GM21447 (cell line): ENCODE data around the gene CLASP1.

Experiments used
- ATAC-seq: cut with Tn5 transposase; IDR thresholded peaks from one replicate; pipeline ENCODE4 v1.9.1; 2021; ENCODE audit not compliant: unreplicated experiment

CLASP1 gene

GRCh38 chr2:121506621-121507020, 142.6 kb downstream of the CLASP1 start:
- ATAC-seq, result no peak

GRCh38 chr2:121505986-121506586, 143.2 kb downstream of the CLASP1 start:
- no peak for ATAC-seq

GRCh38 chr2:121505005-121505404, 144.3 kb downstream of the CLASP1 start:
- ATAC-seq, result no peak

- ATAC-seq, result no peak
Observed at GRCh38 chr2:121504316-121504715, 144.9 kb downstream of the CLASP1 start.

GRCh38 chr2:121502781-121503180, 146.5 kb downstream of the CLASP1 start:
- ATAC-seq, result no peak

- no peak for ATAC-seq
Observed at GRCh38 chr2:121502246-121502645, 147.0 kb downstream of the CLASP1 start.

GRCh38 chr2:121501554-121501953, 147.7 kb downstream of the CLASP1 start:
- no peak for ATAC-seq

- no peak for ATAC-seq
Observed at GRCh38 chr2:121501031-121501430, 148.2 kb downstream of the CLASP1 start.

- no peak for ATAC-seq
Observed at GRCh38 chr2:121498731-121499130, 150.5 kb downstream of the CLASP1 start.

GRCh38 chr2:121492409-121492808, 156.9 kb downstream of the CLASP1 start:
- no peak for ATAC-seq

GRCh38 chr2:121491518-121491917, 157.7 kb downstream of the CLASP1 start:
- ATAC-seq, result no peak

- ATAC-seq, result no peak
Observed at GRCh38 chr2:121490584-121491133, 158.6 kb downstream of the CLASP1 start.

- ATAC-seq, result no peak
Observed at GRCh38 chr2:121489911-121490583, 159.2 kb downstream of the CLASP1 start.

GRCh38 chr2:121489284-121489683, 160.0 kb downstream of the CLASP1 start:
- ATAC-seq, result no peak

GRCh38 chr2:121486191-121486790, 163.0 kb downstream of the CLASP1 start:
- ATAC-seq, result no peak

GRCh38 chr2:121485039-121485438, 164.2 kb downstream of the CLASP1 start:
- no peak for ATAC-seq

GRCh38 chr2:121483846-121484245, 165.4 kb downstream of the CLASP1 start:
- no peak for ATAC-seq

- ATAC-seq, result no peak
Observed at GRCh38 chr2:121483021-121483420, 166.2 kb downstream of the CLASP1 start.

- no peak for ATAC-seq
Observed at GRCh38 chr2:121480826-121481225, 168.4 kb downstream of the CLASP1 start.

GRCh38 chr2:121479882-121480522, 169.3 kb downstream of the CLASP1 start:
- ATAC-seq, result no peak

GRCh38 chr2:121478996-121479745, 170.1 kb downstream of the CLASP1 start:
- ATAC-seq, result no peak
